H1 (cell line): ENCODE data around the gene TTC23. TPM values are rescaled to one million over a fixed set of nuclear protein-coding genes. Genes with fewer than 3 reads are reported as not detected.

Experiments used
- BRCA1 ChIP-seq: IDR thresholded peaks from 2 replicates; pipeline ENCODE4 v1.6.1; 2012; ENCODE audit warnings: low read depth, low read length, improper control_type of control experiment
- EP300 ChIP-seq, 2 experiments: IDR thresholded peaks; 1 replicate in 1 of 2; 2 replicates in 1 of 2; pipeline ENCODE4 v1.6.1; 2011 to 2012; ENCODE audit warnings: low read depth in 2 of 2, low read length in 2 of 2, mild to moderate bottlenecking in 2 of 2, borderline replicate concordance in 1 of 2, inconsistent platforms in 1 of 2, moderate library complexity in 1 of 2
- SP4 ChIP-seq: IDR thresholded peaks from 2 replicates; pipeline ENCODE4 v1.6.1; 2012; ENCODE audit warnings: low read length, inconsistent platforms
- polyA plus RNA-seq, 7 experiments: library from polyadenylated mRNA; depleted of rRNA in 3 of 7; stranded (reverse) in 5 of 7; unstranded in 2 of 7; fragments of >200 nt in 5 of 7; fragments of 200-250 nt in 2 of 7; gene quantifications; 1 replicate in 5 of 7; 2 replicates in 1 of 7; 4 replicates in 1 of 7; pipeline versions ENCODE4 v1.2.1 to v1.2.3, GENCODE V29; 2011 to 2013; ENCODE audit warnings: missing spikeins in 2 of 7, mixed read lengths in 2 of 7
- total RNA-seq: library from RNA; stranded (reverse); fragmentation: NEBNext Ultra II Directional; extraction: Animal tissue kit (Norgen Biotek cat#: 25700); gene quantifications from 2 replicates; pipeline ENCODE4 v1.2.1, GENCODE V29; 2021

The TTC23 gene
- total and polyA plus RNA-seq, 2 of the 8 experiments (the other 6 are each of a cell fraction or from before 2014, with no cell fraction given): 4.8 to 23.0 TPM

DNA sequence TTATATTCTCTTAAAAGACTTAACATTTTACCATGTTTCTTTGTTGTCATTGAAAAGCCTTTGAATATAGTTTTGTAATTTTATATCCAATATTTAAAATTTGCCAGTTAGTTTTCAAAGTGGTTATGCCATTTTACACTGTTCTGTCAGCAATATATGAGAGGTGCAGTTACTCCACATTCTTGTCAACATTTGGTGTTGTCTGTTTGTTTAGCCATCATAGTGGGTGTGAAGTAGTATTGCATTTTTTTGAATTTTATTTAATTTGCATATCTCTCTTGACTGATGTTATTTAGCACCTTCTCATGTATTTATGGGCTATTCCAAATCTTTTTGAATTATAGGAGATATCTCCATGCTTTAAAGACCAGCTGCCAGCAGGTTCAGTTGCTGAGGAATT lies 42.3 kb upstream of the TTC23 start (continued):
- TF ChIP-seq EP300 (IDR thresholded peaks at IDR 0.05; ENCODE audit: borderline replicate concordance in 1 of 2, low read depth in 2 of 2, low read length in 2 of 2): no peak
- TF ChIP-seq SP4: no peak
- TF ChIP-seq BRCA1: no peak
